Spleen (tissue), 11 donors: ENCODE measurements around the gene YWHAH. TPM values are rescaled to one million over a fixed set of nuclear protein-coding genes. Genes with fewer than 3 reads are reported as not detected.
A peak's percentile ranks its signal among the peaks of the same experiment; 100 is the strongest.

Experiments
- DNase-seq: peaks from one replicate; pipeline ENCODE4 v3.0.0-alpha.2; 2020
- H3K27ac ChIP-seq, 8 donors: fragments of 200-600 bp; sonication (generic) in 7 of 8; 1 replicate in 4 of 8; 2 replicates in 4 of 8; pipeline versions ENCODE4 v1.5.0 to v1.8.0; 2016 to 2021; ENCODE audit warnings: inconsistent platforms in 4 of 8, mild to moderate bottlenecking in 4 of 8, moderate library complexity in 1 of 8
- H3K27me3 ChIP-seq, 7 donors: fragments of 200-600 bp; sonication (generic) in 6 of 7; replicated peaks in 1 of 7; 1 replicate in 4 of 7; 2 replicates in 3 of 7; pipeline versions ENCODE4 v1.5.0 to v1.8.0; 2016 to 2021; ENCODE audit warnings: inconsistent platforms in 3 of 7, mild to moderate bottlenecking in 1 of 7
- H3K36me3 ChIP-seq, 6 donors: fragments of 200-600 bp; sonication (generic) in 5 of 6; 1 replicate in 4 of 6; 2 replicates in 2 of 6; pipeline versions ENCODE4 v1.5.0 to v1.8.0; 2016 to 2021; ENCODE audit warnings: inconsistent platforms in 2 of 6
- H3K4me1 ChIP-seq, 6 donors: fragments of 200-600 bp; sonication (generic) in 5 of 6; 1 replicate in 3 of 6; 2 replicates in 3 of 6; pipeline versions ENCODE4 v1.5.0 to v1.8.0; 2016 to 2021; ENCODE audit warnings: inconsistent platforms in 3 of 6
- H3K4me3 ChIP-seq, 8 donors: fragments of 200-600 bp; sonication (generic) in 7 of 8; 1 replicate in 4 of 8; 2 replicates in 4 of 8; pipeline versions ENCODE4 v1.5.0 to v1.8.0; 2016 to 2021; ENCODE audit warnings: inconsistent platforms in 4 of 8, mild to moderate bottlenecking in 4 of 8, moderate library complexity in 2 of 8
- H3K9me3 ChIP-seq, 8 donors: fragments of 200-600 bp; sonication (generic) in 7 of 8; 1 replicate in 4 of 8; 2 replicates in 4 of 8; pipeline versions ENCODE4 v1.5.0 to v1.8.0; 2016 to 2021; ENCODE audit warnings: inconsistent platforms in 4 of 8
- POLR2A ChIP-seq, 3 donors: fragments of 450-650 bp; IDR thresholded peaks; one replicate each; pipeline ENCODE4 v1.5.1; 2017; ENCODE audit warnings: antibody characterized with exemption in 3 of 3, mild to moderate bottlenecking in 1 of 3
- POLR2AphosphoS5 ChIP-seq, 3 donors: sonication (generic); formaldehyde crosslinking; IDR thresholded peaks; one replicate each; pipeline ENCODE4 v1.5.1; 2017; ENCODE audit warnings: antibody characterized with exemption in 3 of 3
- WGBS, 5 donors: extraction: QIAGEN DNeasy Blood & Tissue Kit in 3 of 5; methylation state at CpG; one replicate each; pipeline versions ENCODE4 v1.1.5 to v1.1.7; 2013 to 2018; 5-methylcytosine and 5-hydroxymethylcytosine counted together
- intact Hi-C: fragments of 100-400 bp; cut with DNase I; formaldehyde crosslinking; loops from one replicate; pipeline ENCODE4 v1.15.0; 2023; ENCODE audit warnings: low total_unique reads
- polyA plus RNA-seq, 3 donors: library from polyadenylated mRNA; stranded (reverse); fragments of 200-250 nt; gene quantifications; one replicate each; pipeline ENCODE4 v1.2.1, GENCODE V29; 2013
- total RNA-seq, 7 donors: library from RNA; depleted of rRNA in 3 of 7; stranded (reverse); fragments of >200 nt in 3 of 7; fragmentation: NEBNext Ultra II Directional in 4 of 7; extraction: Animal tissue kit (Norgen Biotek cat#: 25700) in 4 of 7; gene quantifications; one replicate each; pipeline versions ENCODE4 v1.1.0 to v1.2.1, GENCODE V29; 2016 to 2021
- TF ChIP-seq, protein P1 (sequence below), 11 experiments: fragments of 200-600 bp in 7 of 11; fragments of 450-650 bp in 4 of 11; sonication (generic) in 4 of 11; IDR thresholded peaks in 8 of 11; conservative IDR thresholded peaks in 3 of 11; 1 replicate in 7 of 11; 2 replicates in 4 of 11; pipeline versions ENCODE4 v1.4.0 to v1.8.0; 2016 to 2021; ENCODE audit warnings: antibody characterized with exemption in 11 of 11, inconsistent platforms in 4 of 11, mild to moderate bottlenecking in 1 of 11
- donor health status: healthy with polysubstance abuse.
- donor health status: DM: no; HTN: no; CAD: no; lungs with moderate emphysema.
- donor health status: DM: no; HTN: no; CAD: no.
- donor health status: Bipolar disorder and iron deficiency.
- donor health status: healthy.
- donor health status: DM: no; HTN: no; CAD: no.
- donor health status: DM: yes; HTN: yes; CAD: no.

The YWHAH gene
- total and polyA plus RNA-seq, 10 donors = 34.2 to 130 (median 83.6) TPM

GRCh38 chr22:31929167-31929930, 15.0 kb upstream of the YWHAH start:
- Histone ChIP-seq H3K4me3 (no peak overlapping the region), H3K4me1 (peaks cover 0 to 4% (median under 1%) of the 10 kb centered on the region in 6 donors), H3K36me3 (no peaks in the 10 kb centered on the region), H3K27me3 (peaks cover 0 to 5% (median 0%) of the 10 kb centered on the region in 7 donors), H3K27ac (no peak overlapping the region), H3K9me3 (no peaks in the 10 kb centered on the region)
- intact Hi-C loops = no loop called here
- TF ChIP-seq POLR2AphosphoS5 (IDR thresholded peaks at IDR 0.05) (no peak), POLR2A (IDR thresholded peaks at IDR 0.05) (no peak)
- TF ChIP-seq, protein P1, sequence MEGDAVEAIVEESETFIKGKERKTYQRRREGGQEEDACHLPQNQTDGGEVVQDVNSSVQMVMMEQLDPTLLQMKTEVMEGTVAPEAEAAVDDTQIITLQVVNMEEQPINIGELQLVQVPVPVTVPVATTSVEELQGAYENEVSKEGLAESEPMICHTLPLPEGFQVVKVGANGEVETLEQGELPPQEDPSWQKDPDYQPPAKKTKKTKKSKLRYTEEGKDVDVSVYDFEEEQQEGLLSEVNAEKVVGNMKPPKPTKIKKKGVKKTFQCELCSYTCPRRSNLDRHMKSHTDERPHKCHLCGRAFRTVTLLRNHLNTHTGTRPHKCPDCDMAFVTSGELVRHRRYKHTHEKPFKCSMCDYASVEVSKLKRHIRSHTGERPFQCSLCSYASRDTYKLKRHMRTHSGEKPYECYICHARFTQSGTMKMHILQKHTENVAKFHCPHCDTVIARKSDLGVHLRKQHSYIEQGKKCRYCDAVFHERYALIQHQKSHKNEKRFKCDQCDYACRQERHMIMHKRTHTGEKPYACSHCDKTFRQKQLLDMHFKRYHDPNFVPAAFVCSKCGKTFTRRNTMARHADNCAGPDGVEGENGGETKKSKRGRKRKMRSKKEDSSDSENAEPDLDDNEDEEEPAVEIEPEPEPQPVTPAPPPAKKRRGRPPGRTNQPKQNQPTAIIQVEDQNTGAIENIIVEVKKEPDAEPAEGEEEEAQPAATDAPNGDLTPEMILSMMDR (IDR thresholded peaks at IDR 0.05 in 8 of 11, conservative IDR thresholded peaks at IDR 0.05 in 3 of 11) = no peak
- WGBS, 5 donors = 75 to 84% (median 80%) methylated on average over 7 to 8 of the region's 8 CpGs
- peak; percentile 36 for DNase-seq

GRCh38 chr22:31932863-31933262, 11.5 kb upstream of the YWHAH start:
- Histone ChIP-seq H3K9me3 (no peaks in the 10 kb centered on the region), H3K36me3 (no peaks in the 10 kb centered on the region), H3K27ac (no peak overlapping the region), H3K27me3 (no peaks in the 10 kb centered on the region), H3K4me3 (no peak overlapping the region), H3K4me1 (peaks cover 0 to 14% (median 2%) of the 10 kb centered on the region in 6 donors)
- TF ChIP-seq, protein P1 (IDR thresholded peaks at IDR 0.05 in 8 of 11, conservative IDR thresholded peaks at IDR 0.05 in 3 of 11) = no peak
- TF ChIP-seq POLR2A (IDR thresholded peaks at IDR 0.05) = no peak
- no peak for TF ChIP-seq POLR2AphosphoS5 (IDR thresholded peaks at IDR 0.05)
- intact Hi-C loops = no loop called here
- DNase-seq = peak; percentile 23
- 57 to 79% (median 68%) methylated on average over 5 of the region's 5 CpGs for whole genome bisulfite sequencing, 5 donors

- Histone ChIP-seq H3K4me3 (no peak overlapping the region), H3K36me3 (no peaks in the 10 kb centered on the region), H3K27ac (no peak overlapping the region), H3K27me3 (no peaks in the 10 kb centered on the region), H3K4me1 (peaks cover 0 to 14% (median 2%) of the 10 kb centered on the region in 6 donors), H3K9me3 (no peaks in the 10 kb centered on the region)
- peak; percentile 30 for DNase-seq
- TF ChIP-seq POLR2AphosphoS5 (IDR thresholded peaks at IDR 0.05) = no peak
- TF ChIP-seq POLR2A (IDR thresholded peaks at IDR 0.05) = no peak
- TF ChIP-seq, protein P1 (IDR thresholded peaks at IDR 0.05 in 8 of 11, conservative IDR thresholded peaks at IDR 0.05 in 3 of 11) = no peak
- WGBS, 5 donors = 92 to 96% (median 96%) methylated on average over 6 of the region's 6 CpGs
- intact Hi-C loops = no loop called here
Measured at GRCh38 chr22:31933406-31933805, 10.9 kb upstream of the YWHAH start.

GRCh38 chr22:31933816-31934482, 10.4 kb upstream of the YWHAH start:
- H3K27me3 ChIP-seq = no peaks in the 10 kb centered on the region
- TF ChIP-seq, protein P1 (IDR thresholded peaks at IDR 0.05 in 8 of 11, conservative IDR thresholded peaks at IDR 0.05 in 3 of 11) = no peak
- TF ChIP-seq POLR2AphosphoS5 (IDR thresholded peaks at IDR 0.05) = no peak
- no peak for TF ChIP-seq POLR2A (IDR thresholded peaks at IDR 0.05)
- H3K4me3 ChIP-seq = no peak overlapping the region
- intact Hi-C loops = no loop called here
- no peak overlapping the region for H3K27ac ChIP-seq
- DNase-seq = peak; percentile 33
- 87 to 95% (median 87%) methylated on average over 17 of the region's 17 CpGs for WGBS, 5 donors
- H3K4me1 ChIP-seq = peaks cover 0 to 14% (median 2%) of the 10 kb centered on the region in 6 donors
- H3K9me3 ChIP-seq = no peaks in the 10 kb centered on the region
- H3K36me3 ChIP-seq = no peaks in the 10 kb centered on the region
